GM19193 (cell line): ENCODE data around the gene PUS10.

Experiments
- POLR2A ChIP-seq: IDR thresholded peaks from 4 replicates; pipeline ENCODE4 v1.6.1; 2011; ENCODE audit not compliant: insufficient read depth, insufficient read length; ENCODE audit errors: extremely low read depth

PUS10 gene

DNA sequence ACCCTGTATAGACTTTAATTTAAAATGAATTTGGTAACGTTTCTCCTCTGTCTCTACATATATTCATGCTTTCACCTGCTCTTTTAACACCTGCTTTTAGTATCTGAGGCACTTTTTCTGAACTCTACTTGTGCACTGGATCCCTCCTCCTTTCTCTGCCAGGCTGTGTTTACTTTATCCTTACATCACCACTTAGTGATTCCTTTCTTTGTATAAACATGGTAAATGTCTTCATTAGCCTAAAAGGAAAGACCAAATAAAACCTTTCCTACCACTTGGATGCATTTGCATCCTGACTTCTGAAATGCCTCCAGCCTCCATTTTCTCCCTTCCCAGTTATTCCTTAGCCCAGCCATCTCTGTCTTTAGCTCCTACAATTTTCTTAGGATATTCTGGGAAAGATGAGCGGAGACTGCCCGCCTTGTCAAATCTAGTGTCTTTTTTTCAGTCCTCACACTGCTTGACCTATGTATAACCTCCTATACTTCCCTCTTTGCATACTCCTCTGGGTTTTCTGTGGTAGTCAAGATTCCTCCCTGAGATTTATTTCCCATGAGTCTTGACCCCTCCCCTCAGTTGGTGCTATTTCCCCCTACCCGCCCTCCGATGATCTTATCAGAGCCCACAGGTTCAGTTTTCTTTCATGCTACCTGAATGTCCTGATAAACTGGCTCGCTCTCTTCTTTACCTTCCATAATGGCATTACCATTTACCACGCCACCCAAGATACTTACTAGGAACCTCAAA is 91.9 kb downstream of the PUS10 start:
- TF ChIP-seq POLR2A = no peak

- no peak for TF ChIP-seq POLR2A
These were observed 110.7 kb downstream of the PUS10 start for GRCh38 chr2:60907329-60907728.

- no peak for TF ChIP-seq POLR2A
These were observed 111.7 kb downstream of the PUS10 start for GRCh38 chr2:60906395-60906794.

DNA sequence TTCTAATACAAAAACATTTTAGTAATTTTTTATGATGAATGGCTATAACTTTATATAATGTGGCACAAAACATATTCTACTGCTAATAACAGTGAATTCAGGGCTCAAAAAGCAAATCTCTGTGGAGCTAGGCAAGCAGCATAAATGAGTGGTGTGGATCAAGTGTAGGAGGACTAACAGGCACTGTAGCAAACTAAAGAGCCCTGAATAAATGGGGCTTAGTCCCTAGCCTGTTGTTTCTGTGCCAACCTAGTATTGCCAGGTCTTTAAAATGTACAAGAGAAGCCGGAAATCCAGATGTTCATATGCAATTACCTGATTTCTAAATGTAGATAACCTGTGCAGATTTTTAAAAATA is 118.2 kb downstream of the PUS10 start:
- no peak for TF ChIP-seq POLR2A

DNA sequence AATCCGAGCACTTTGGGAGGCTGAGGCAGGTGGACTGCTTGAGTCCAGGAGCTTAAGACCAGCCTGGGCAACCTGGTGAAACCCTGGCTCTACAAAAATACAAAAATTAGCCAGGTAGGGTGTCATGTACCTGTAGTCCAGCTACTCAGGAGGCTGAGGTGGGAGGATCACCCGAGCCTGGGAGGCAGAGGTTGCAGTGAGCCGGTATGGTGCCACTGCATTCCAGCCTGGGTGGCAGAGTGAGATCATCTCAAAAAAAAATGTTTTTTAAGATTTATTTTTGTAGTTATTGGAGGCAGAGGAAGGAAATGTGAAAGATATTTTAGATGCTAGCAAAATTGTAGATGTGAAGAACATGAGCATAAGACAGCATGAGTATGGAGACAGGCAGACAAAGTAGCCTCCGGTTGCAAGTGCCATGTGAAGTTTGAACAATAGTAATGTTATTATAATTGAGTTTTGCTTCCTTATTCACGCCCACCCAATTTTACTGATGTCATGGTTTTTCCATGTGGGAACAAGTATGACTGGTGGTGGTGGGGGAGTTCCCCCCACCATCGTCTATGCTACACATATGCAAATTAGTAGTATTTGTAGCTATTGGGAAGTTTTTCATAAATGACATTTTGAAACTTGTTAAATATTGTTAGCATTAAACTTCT is 118.7 kb downstream of the PUS10 start:
- TF ChIP-seq POLR2A = no peak

DNA sequence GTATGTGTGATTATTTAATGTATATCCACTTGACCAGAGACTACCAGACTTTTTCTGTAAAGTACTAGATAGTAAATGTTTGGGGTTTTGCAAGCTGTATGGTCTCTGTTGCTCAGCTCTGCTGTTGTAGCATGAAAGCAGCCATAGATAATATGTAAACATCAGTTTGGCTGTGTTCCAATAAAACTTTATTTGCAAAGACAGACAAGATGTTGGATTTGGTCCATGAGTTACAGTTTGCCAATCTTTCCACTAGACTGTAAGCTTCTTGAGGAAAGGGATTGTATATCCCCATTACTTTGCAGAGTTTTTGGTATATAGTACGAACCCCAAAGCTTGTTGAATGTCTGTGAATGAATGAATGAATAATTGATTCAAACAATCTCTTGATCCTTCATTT is 119.5 kb downstream of the PUS10 start:
- TF ChIP-seq POLR2A = no peak
